KOPT-K1 (cell line): ENCODE data around the gene PTTG1.
A peak's percentile ranks its signal among the peaks of the same experiment; 100 is the strongest.

ENCODE experiments used
- H3K27ac ChIP-seq: fragments of 200-600 bp; sonication (generic); 2 replicates; pipeline ENCODE4 v1.5.1; 2016; ENCODE audit warnings: antibody characterized with exemption, mild to moderate bottlenecking, low read depth, low read length; ENCODE audit not compliant: poor library complexity, severe bottlenecking
- H3K36me3 ChIP-seq: fragments of 200-600 bp; sonication (generic); 2 replicates; pipeline ENCODE4 v1.5.1; 2017; ENCODE audit warnings: antibody characterized with exemption, mild to moderate bottlenecking, low read length, moderate library complexity; ENCODE audit not compliant: insufficient read depth
- H3K9me3 ChIP-seq: fragments of 200-600 bp; sonication (generic); 2 replicates; pipeline ENCODE4 v1.5.1; 2017; ENCODE audit warnings: antibody characterized with exemption, low read length, mild to moderate bottlenecking; ENCODE audit not compliant: insufficient read depth, poor library complexity, severe bottlenecking

The PTTG1 gene

GRCh38 chr5:160456480-160457177 lies 35.0 kb downstream of the PTTG1 start:
- Histone ChIP-seq H3K36me3 (no peaks in the 10 kb centered on the region), H3K9me3 (no peaks in the 10 kb centered on the region), H3K27ac (no peak overlapping the region)

GRCh38 chr5:160457252-160457651 lies 35.6 kb downstream of the PTTG1 start:
- Histone ChIP-seq H3K9me3 (no peaks in the 10 kb centered on the region), H3K27ac (no peak overlapping the region), H3K36me3 (no peaks in the 10 kb centered on the region)

- no peak overlapping the region for H3K27ac ChIP-seq
- no peaks in the 10 kb centered on the region for H3K36me3 ChIP-seq
- H3K9me3 ChIP-seq, result no peaks in the 10 kb centered on the region
Measured at GRCh38 chr5:160458806-160459800, 37.4 kb downstream of the PTTG1 start.

- H3K36me3 ChIP-seq, result no peaks in the 10 kb centered on the region
- no peak overlapping the region for H3K27ac ChIP-seq
- no peaks in the 10 kb centered on the region for H3K9me3 ChIP-seq
Measured at GRCh38 chr5:160460377-160461049, 38.9 kb downstream of the PTTG1 start.

- H3K27ac ChIP-seq, result no peak overlapping the region
- no peaks in the 10 kb centered on the region for H3K36me3 ChIP-seq
- no peaks in the 10 kb centered on the region for H3K9me3 ChIP-seq
Measured at GRCh38 chr5:160461378-160461777, 39.7 kb downstream of the PTTG1 start.

- Histone ChIP-seq H3K9me3 (no peaks in the 10 kb centered on the region), H3K36me3 (no peaks in the 10 kb centered on the region), H3K27ac (no peak overlapping the region)
Measured at GRCh38 chr5:160462167-160462566, 40.5 kb downstream of the PTTG1 start.

GRCh38 chr5:160463227-160463626 lies 41.6 kb downstream of the PTTG1 start:
- Histone ChIP-seq H3K9me3 (no peaks in the 10 kb centered on the region), H3K27ac (no peak overlapping the region), H3K36me3 (no peaks in the 10 kb centered on the region)

GRCh38 chr5:160463740-160464465 lies 42.2 kb downstream of the PTTG1 start:
- H3K36me3 ChIP-seq, result no peaks in the 10 kb centered on the region
- H3K9me3 ChIP-seq, result no peaks in the 10 kb centered on the region
- no peak overlapping the region for H3K27ac ChIP-seq

- Histone ChIP-seq H3K27ac (no peak overlapping the region), H3K9me3 (no peaks in the 10 kb centered on the region), H3K36me3 (no peaks in the 10 kb centered on the region)
Measured at GRCh38 chr5:160464466-160464797, 42.8 kb downstream of the PTTG1 start.

- H3K36me3 ChIP-seq, result no peaks in the 10 kb centered on the region
- H3K27ac ChIP-seq, result peak overlapping the region; percentile 50
- H3K9me3 ChIP-seq, result no peaks in the 10 kb centered on the region
Measured at GRCh38 chr5:160466116-160466515, 44.5 kb downstream of the PTTG1 start.

- Histone ChIP-seq H3K27ac (peak overlapping the region; percentile 50), H3K9me3 (no peaks in the 10 kb centered on the region), H3K36me3 (no peaks in the 10 kb centered on the region)
Measured at GRCh38 chr5:160466889-160467554, 45.4 kb downstream of the PTTG1 start.

- H3K36me3 ChIP-seq, result no peaks in the 10 kb centered on the region
- peak overlapping the region; percentile 50 for H3K27ac ChIP-seq
- no peaks in the 10 kb centered on the region for H3K9me3 ChIP-seq
Measured at GRCh38 chr5:160467555-160468362, 46.1 kb downstream of the PTTG1 start.

GRCh38 chr5:160468363-160468975 lies 46.8 kb downstream of the PTTG1 start:
- Histone ChIP-seq H3K27ac (peak overlapping the region; percentile 50), H3K36me3 (no peaks in the 10 kb centered on the region), H3K9me3 (no peaks in the 10 kb centered on the region)
